ENCODE results near the gene ZACN.

The ZACN gene

GRCh38 chr17:76102944-76103273 is 23.9 kb downstream of the ZACN start:
- no peak for DNase-seq (ENCODE audit: low read depth, low spot score)

DNA sequence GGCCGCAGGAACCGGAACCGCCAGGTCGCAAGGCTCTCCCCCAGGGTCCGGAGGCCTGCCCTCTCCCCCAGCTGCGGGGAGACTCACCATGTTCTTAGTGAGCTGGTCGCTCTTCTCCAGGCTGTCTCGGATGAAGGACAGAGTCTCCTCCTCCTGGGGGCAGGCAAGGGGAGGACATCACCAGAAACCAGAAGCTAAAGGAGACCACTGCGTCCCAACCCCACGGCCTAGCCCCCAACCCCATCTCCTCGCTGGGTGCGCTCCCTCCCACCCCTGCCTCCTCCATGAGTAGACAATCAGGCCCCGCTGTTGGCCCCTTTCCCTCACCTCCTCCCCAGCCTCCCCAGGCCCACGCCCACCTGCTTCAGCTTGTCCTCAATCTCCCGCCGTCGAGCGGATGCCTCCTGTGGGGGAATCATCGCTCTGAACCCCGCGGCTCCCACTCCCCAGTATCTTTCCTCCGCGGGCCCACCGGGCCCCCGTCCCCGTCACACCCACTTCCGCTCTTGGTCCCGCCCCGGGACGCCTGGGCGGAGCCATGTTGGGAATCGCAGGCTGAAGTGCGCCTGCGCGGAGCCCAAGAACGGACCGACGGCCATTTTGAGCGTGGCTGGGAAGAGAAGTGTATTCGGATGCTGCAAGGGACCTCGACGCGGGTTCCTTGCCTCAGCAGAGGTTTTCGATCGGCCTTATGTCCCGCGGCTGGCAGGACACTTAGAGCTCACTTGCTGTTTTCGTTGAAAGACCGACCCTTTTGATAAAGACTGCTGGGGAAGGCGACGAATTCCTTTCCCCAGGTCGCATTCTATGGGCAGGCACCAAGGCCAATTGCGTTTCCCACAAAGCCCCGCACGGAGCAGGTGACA is 24.5 kb downstream of the ZACN start, which contains the start of gene EXOC7:
TSS of gene EXOC7 (minus strand) at position 514 of the 866 bp plus-strand sequence. CDS start at position 419, 95 bp downstream.
- DNase-seq (ENCODE audit: low read depth, low spot score) = no peak

- no peak for DNase-seq (ENCODE audit: low read depth, low spot score)
These were observed 25.3 kb downstream of the ZACN start for GRCh38 chr17:76104140-76104895.

GRCh38 chr17:76104896-76105231 is 25.9 kb downstream of the ZACN start:
- DNase-seq (ENCODE audit: low read depth, low spot score) = no peak

GRCh38 chr17:76106703-76107102 is 27.7 kb downstream of the ZACN start:
- no peak for DNase-seq (ENCODE audit: low read depth, low spot score)

DNA sequence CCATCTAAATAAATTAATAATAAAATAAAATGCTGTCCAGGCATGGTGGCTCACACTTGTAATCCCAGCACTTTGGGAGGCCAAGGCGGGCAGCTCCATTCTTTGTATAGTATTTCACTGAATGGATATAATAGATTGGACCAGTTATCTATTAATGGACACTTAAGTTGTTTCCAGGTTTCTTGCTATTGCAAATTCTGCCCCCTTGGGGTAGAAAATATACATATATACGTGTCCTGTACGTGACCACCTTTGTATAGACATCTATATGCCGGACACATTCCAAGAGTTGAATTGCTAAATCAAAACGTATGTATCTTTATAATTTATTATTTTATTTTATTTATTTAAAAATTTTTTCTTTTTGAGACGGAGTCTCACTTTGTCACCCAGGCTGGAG is 28.5 kb downstream of the ZACN start:
- DNase-seq (ENCODE audit: low read depth, low spot score) = no peak

GRCh38 chr17:76111956-76112355 is 33.0 kb downstream of the ZACN start:
- no peak for DNase-seq (ENCODE audit: low read depth, low spot score)

DNA sequence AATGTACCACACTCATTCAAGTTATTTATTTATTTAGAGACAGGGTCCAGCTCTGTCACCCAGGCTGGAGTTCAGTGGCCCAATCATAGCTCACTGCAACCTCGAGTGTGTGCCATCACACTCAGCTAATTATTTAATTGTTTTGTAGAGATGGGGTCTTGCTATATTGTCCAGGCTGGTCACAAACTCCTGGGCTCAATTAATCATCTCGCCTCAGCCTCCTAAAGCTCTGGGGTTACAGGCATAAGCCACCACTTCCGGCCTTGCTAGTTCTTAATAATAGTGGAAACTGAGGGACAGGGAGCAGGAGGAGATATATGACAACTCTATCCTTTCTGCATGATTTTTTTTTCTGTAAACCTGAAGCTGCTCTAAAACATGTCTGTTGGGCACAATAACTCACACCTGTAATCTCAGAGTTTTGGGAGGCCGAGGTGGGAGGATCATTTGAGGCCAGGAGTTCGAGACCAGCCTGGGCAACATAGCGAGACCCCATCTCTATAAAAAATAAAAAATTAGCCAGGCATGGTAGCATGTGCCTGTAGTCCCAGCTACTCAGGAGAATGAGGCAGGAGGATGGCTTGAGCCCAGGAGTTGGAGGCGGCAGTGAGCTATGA is 36.3 kb downstream of the ZACN start:
- no peak for DNase-seq (ENCODE audit: low read depth, low spot score)

DNA sequence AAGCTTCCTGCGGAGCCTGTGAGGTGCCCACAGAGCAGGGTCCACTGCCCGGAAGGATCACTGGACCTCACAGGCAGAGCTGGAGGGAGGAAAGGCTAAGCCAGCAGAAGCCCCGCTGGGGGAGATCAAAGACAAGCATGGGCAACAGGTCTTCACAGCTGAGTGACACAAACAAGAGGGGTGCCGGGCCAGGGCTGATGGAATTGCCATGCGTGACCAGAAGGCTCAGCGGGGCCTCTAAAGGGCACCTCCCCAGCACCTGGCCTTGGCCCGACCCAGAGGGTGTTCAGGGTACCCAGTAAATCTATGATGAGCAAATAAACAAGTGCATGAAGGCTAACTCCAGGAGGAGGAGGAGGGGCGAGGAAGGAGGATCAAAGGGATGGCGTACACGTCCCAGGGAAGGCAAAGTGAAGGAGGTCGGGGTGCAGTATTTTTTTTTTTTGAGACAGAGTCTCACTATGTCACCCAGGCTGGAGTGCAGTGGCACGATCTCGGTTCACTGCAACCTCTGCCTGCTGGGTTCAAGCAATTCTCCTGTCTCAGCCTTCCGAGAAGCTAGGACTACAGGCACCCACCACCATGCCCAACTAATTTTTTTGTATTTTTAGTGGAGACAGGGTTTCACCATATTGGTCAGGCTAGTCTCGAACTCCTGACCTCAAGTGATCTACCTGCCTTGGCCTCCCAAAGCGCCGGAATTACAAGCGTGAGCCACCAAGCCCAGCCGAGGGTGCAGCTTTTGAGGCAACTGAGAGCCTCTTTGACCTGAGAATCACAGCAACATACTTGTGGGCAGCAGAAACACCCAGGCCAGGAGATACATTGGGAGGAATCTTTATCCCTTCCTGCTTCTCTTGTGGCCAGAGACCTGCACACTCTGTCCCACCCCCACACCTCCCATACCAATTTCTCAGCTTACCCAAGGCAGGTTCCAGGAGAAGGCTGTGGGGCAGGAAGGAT is 40.7 kb downstream of the ZACN start:
- DNase-seq (ENCODE audit: low read depth, low spot score) = no peak

DNA sequence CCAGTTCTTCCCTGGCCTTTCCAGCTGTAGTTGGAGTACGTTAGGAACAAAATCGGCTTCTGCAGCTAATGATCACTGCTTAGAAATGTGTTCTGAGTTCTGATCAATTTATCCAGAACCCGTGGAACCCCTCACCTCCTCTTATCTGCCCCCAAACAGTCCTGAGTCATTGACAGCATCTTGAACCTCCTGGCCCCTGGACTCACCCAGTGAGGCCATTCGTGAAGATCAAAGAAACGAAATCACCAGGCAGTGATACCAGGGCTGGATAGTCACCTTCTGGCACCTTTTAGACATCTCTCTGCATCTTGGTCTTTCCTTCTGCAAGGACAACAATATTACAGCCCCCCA is 41.7 kb downstream of the ZACN start:
- DNase-seq (ENCODE audit: low read depth, low spot score) = no peak

DNA sequence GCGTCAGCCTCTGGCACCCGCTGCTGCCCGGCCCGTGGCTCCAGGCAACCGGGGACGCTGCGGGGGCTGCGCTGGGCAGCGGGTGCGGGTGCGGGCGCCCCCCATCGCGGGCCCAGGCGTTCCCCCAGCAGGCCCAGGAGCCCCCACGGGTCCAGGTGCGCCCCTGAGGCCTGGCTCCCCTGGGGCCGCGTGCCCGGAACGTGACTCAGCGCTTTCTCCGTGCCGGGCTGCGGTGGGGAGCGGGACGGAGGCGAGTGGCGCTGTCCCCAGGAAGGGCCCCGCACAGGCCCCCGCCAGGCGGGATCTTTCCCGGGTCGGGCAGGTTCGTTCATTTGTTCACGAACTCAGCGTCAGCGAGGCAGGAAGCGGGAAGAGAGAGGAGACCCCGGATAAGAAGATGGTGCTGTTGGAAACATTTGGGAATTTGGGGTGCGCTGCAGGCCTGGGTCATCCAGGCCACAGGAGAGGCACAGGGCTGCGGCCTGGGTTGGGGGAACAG is 43.0 kb downstream of the ZACN start:
- no peak for DNase-seq (ENCODE audit: low read depth, low spot score)

GRCh38 chr17:76122431-76123190 is 43.6 kb downstream of the ZACN start:
- no peak for DNase-seq (ENCODE audit: low read depth, low spot score)

- no peak for DNase-seq (ENCODE audit: low read depth, low spot score)
These were observed 44.2 kb downstream of the ZACN start for GRCh38 chr17:76123191-76123499.

DNA sequence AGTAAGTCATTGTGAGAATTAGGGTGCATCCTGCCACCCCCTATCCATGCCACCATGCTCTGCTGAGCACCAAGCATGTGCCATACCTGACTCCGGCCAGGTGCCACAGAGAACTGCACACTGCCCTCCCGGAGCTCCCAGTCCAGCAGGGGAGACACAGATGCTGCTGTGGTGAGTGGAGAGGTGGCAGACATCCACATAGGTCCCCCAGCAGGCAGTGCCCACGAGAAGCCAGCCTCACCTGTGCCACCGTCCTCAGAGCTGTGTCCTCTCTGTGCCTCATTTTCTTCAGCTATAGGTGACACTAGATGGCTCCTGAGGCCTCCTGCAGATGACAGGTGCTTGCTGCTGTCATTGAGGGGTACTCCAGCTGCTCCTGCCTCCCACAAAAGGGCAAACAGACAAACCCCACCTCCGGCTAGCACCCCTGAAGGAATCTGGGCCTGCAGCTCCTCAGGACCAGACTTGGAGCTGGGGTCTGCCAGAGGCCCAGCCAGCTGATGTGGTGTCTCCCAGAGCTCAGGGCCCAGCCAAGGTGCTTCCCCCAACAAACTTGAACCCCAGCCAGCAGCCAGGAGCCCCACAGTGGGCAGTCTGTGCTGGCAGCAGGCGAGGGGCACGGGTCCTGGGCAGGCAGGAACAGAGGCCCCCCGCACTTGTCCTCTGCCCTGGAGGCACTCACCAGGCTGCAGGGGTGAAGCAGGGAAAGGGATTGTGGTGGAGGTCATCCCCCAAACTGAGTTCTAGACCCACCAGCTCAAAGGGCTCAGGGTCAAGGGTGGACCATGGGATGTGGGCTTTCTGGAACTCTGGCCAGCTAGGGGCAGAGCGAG is 45.0 kb downstream of the ZACN start:
- no peak for DNase-seq (ENCODE audit: low read depth, low spot score)

GRCh38 chr17:76124582-76125390 is 45.8 kb downstream of the ZACN start:
- DNase-seq (ENCODE audit: low read depth, low spot score) = no peak

- DNase-seq (ENCODE audit: low read depth, low spot score) = no peak
These were observed 46.4 kb downstream of the ZACN start for GRCh38 chr17:76125391-76125675.

GRCh38 chr17:76125922-76126321 is 46.9 kb downstream of the ZACN start:
- DNase-seq (ENCODE audit: low read depth, low spot score) = no peak

- DNase-seq (ENCODE audit: low read depth, low spot score) = no peak
These were observed 51.5 kb downstream of the ZACN start for GRCh38 chr17:76130473-76130872.

DNA sequence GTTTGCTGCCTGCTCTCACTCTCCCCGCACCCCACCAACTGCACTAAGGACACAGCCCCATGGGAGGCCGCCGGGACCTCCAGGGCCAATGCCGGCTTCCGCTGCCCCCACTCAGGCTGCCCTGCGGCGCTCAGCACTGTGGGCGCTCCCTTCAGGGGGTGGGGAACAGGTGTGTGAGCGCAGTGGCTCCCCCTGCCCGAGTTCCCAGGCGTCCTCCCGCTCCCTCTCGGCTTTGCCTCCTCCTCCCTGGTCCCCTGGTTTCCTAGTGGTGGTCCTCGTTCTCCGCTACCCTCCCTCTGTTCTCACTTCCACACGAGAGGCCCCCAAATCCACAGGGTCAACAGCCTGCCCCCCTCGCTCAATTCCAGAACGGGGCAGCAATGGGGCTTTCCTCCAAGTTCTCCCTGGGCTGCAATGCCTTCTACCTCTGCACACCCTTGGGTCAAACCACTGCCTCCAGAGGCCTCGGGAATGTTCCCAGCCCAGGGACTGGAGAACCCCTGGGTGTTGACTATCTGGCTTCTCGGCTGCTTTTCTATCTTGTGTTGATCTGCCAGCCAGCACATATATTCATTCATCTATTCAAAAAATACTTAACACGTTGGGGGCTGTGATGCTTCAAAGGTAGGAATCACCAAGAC is 52.2 kb downstream of the ZACN start:
- no peak for DNase-seq (ENCODE audit: low read depth, low spot score)

All from iPS DF 19.7 (cell line).